Measurements from ENCODE around the gene PRR22. TPM values are rescaled to one million over a fixed set of nuclear protein-coding genes. Genes with fewer than 3 reads are reported as not detected.

Gene PRR22
- total RNA-seq, 1 donor from 2014 or later, result 3.1 TPM

- Mint-ChIP-seq H3K36me3 (ENCODE audit: unreplicated experiment) (no peaks in the 10 kb centered on the region), H3K27me3 (ENCODE audit: unreplicated experiment) (no peaks in the 10 kb centered on the region), H3K4me3 (ENCODE audit: unreplicated experiment) (no peak overlapping the region), H3K27ac (ENCODE audit: unreplicated experiment) (no peak overlapping the region), H3K4me1 (ENCODE audit: unreplicated experiment) (no peaks in the 10 kb centered on the region), H3K9me3 (ENCODE audit: unreplicated experiment) (no peaks in the 10 kb centered on the region)
- no peak for TF ChIP-seq CTCF (IDR thresholded peaks at IDR 0.05)
- no peak for DNase-seq (ENCODE audit: extremely low spot score, unreplicated experiment)
Observed at GRCh38 chr19:5778402-5778801, 6.1 kb downstream of the PRR22 start.

- Mint-ChIP-seq H3K4me1 (ENCODE audit: unreplicated experiment) (no peaks in the 10 kb centered on the region), H3K27me3 (ENCODE audit: unreplicated experiment) (no peaks in the 10 kb centered on the region), H3K9me3 (ENCODE audit: unreplicated experiment) (no peaks in the 10 kb centered on the region), H3K36me3 (ENCODE audit: unreplicated experiment) (no peaks in the 10 kb centered on the region), H3K4me3 (ENCODE audit: unreplicated experiment) (no peak overlapping the region), H3K27ac (ENCODE audit: unreplicated experiment) (no peak overlapping the region)
- DNase-seq (ENCODE audit: extremely low spot score, unreplicated experiment), result no peak
- no peak for TF ChIP-seq CTCF (IDR thresholded peaks at IDR 0.05)
Observed at GRCh38 chr19:5775668-5776309, 8.8 kb downstream of the PRR22 start.

- no peak overlapping the region for H3K27ac Mint-ChIP-seq (ENCODE audit: unreplicated experiment)
- H3K4me3 Mint-ChIP-seq (ENCODE audit: unreplicated experiment), result no peak overlapping the region
- H3K27me3 Mint-ChIP-seq (ENCODE audit: unreplicated experiment), result no peaks in the 10 kb centered on the region
- no peaks in the 10 kb centered on the region for H3K9me3 Mint-ChIP-seq (ENCODE audit: unreplicated experiment)
- H3K4me1 Mint-ChIP-seq (ENCODE audit: unreplicated experiment), result no peaks in the 10 kb centered on the region
- no peak for TF ChIP-seq CTCF (IDR thresholded peaks at IDR 0.05)
- no peaks in the 10 kb centered on the region for H3K36me3 Mint-ChIP-seq (ENCODE audit: unreplicated experiment)
- no peak for DNase-seq (ENCODE audit: extremely low spot score, unreplicated experiment)
Observed at GRCh38 chr19:5774921-5775320, 9.6 kb downstream of the PRR22 start.

- H3K4me1 Mint-ChIP-seq (ENCODE audit: unreplicated experiment), result no peaks in the 10 kb centered on the region
- no peak for DNase-seq (ENCODE audit: extremely low spot score, unreplicated experiment)
- no peaks in the 10 kb centered on the region for H3K9me3 Mint-ChIP-seq (ENCODE audit: unreplicated experiment)
- TF ChIP-seq CTCF (IDR thresholded peaks at IDR 0.05), result no peak
- no peaks in the 10 kb centered on the region for H3K27me3 Mint-ChIP-seq (ENCODE audit: unreplicated experiment)
- no peaks in the 10 kb centered on the region for H3K36me3 Mint-ChIP-seq (ENCODE audit: unreplicated experiment)
- H3K27ac Mint-ChIP-seq (ENCODE audit: unreplicated experiment), result peak overlapping the region; percentile 77
- H3K4me3 Mint-ChIP-seq (ENCODE audit: unreplicated experiment), result no peak overlapping the region
Observed at GRCh38 chr19:5773276-5773675, 11.3 kb downstream of the PRR22 start.

GRCh38 chr19:5772416-5772815 lies 12.1 kb downstream of the PRR22 start:
- TF ChIP-seq CTCF (IDR thresholded peaks at IDR 0.05), result no peak
- H3K9me3 Mint-ChIP-seq (ENCODE audit: unreplicated experiment), result no peaks in the 10 kb centered on the region
- no peak overlapping the region for H3K27ac Mint-ChIP-seq (ENCODE audit: unreplicated experiment)
- H3K4me3 Mint-ChIP-seq (ENCODE audit: unreplicated experiment), result no peak overlapping the region
- H3K4me1 Mint-ChIP-seq (ENCODE audit: unreplicated experiment), result no peaks in the 10 kb centered on the region
- no peaks in the 10 kb centered on the region for H3K27me3 Mint-ChIP-seq (ENCODE audit: unreplicated experiment)
- no peaks in the 10 kb centered on the region for H3K36me3 Mint-ChIP-seq (ENCODE audit: unreplicated experiment)
- no peak for DNase-seq (ENCODE audit: extremely low spot score, unreplicated experiment)
